Muscle of leg (tissue), 16 donors: ENCODE results near the gene DAZL. TPM values are rescaled to one million over a fixed set of nuclear protein-coding genes. Genes with fewer than 3 reads are reported as not detected.
"Not testable (repeated sequence)": the region's sequence is repeated elsewhere in the genome, so short reads cannot be mapped to it uniquely, and the experiment has no call there.

Experiments
- DNase-seq: peaks from one replicate; pipeline ENCODE4 v3.0.0; 2013
- H3K27ac ChIP-seq: one replicate; pipeline ENCODE4 v1.5.1; 2013; ENCODE audit warnings: mild to moderate bottlenecking, low read length, control low read depth
- H3K27me3 ChIP-seq: one replicate; pipeline ENCODE4 v1.6.1; 2013; ENCODE audit warnings: low read length; ENCODE audit not compliant: control insufficient read depth, insufficient read depth
- H3K36me3 ChIP-seq: one replicate; pipeline ENCODE4 v1.6.1; 2013; ENCODE audit warnings: low read length; ENCODE audit not compliant: control insufficient read depth, insufficient read depth
- H3K4me1 ChIP-seq: one replicate; pipeline ENCODE4 v1.6.1; 2013; ENCODE audit warnings: low read length; ENCODE audit not compliant: control insufficient read depth, insufficient read depth
- H3K4me3 ChIP-seq: one replicate; pipeline ENCODE4 v1.5.1; 2013; ENCODE audit warnings: low read length, control low read depth
- H3K9me3 ChIP-seq: replicated peaks from 2 replicates; pipeline ENCODE4 v1.6.1; 2013; ENCODE audit warnings: low read depth, low read length; ENCODE audit not compliant: control insufficient read depth
- WGBS: methylation state at CpG from one replicate; pipeline ENCODE4 v1.1.5; 2013; ENCODE audit warnings: missing lambda C conversion rate; ENCODE audit not compliant: insufficient coverage; 5-methylcytosine and 5-hydroxymethylcytosine counted together
- long read RNA-seq, 11 donors: transcript quantifications; one replicate each; lab custom pipeline, GENCODE V29; 2026
- polyA plus RNA-seq, 8 donors: library from polyadenylated mRNA; unstranded; fragments of 120-200 nt; gene quantifications; one replicate each; pipeline versions ENCODE4 v1.2.1 to v1.2.3, GENCODE V29; 2013; ENCODE audit warnings: inconsistent platforms in 1 of 8, low replicate concordance in 1 of 8; ENCODE audit not compliant: insufficient read length in 8 of 8, insufficient read depth in 1 of 8
- total RNA-seq: library from RNA; stranded (reverse); fragments of 120-200 nt; gene quantifications from one replicate; pipeline ENCODE4 v1.2.4, GENCODE V29; 2013

The DAZL gene, protein sequence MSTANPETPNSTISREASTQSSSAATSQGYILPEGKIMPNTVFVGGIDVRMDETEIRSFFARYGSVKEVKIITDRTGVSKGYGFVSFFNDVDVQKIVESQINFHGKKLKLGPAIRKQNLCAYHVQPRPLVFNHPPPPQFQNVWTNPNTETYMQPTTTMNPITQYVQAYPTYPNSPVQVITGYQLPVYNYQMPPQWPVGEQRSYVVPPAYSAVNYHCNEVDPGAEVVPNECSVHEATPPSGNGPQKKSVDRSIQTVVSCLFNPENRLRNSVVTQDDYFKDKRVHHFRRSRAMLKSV
- total RNA-seq (not detected), polyA plus RNA-seq (not detected)
- long read RNA-seq, donor 1, result 0 reads
- long read RNA-seq, donor 2, result 0 reads
- long read RNA-seq, donor 3, result 0 reads
- long read RNA-seq, donor 4, result 0 reads
- long read RNA-seq, donor 5, result 0 reads
- long read RNA-seq, donor 6, result 0 reads
- long read RNA-seq, donor 7, result 0 reads
- long read RNA-seq, donor 8, result 0 reads
- long read RNA-seq, donor 9, result 0 reads
- long read RNA-seq, donor 10, result 0 reads
- long read RNA-seq, donor 11, result 0 reads

DNA sequence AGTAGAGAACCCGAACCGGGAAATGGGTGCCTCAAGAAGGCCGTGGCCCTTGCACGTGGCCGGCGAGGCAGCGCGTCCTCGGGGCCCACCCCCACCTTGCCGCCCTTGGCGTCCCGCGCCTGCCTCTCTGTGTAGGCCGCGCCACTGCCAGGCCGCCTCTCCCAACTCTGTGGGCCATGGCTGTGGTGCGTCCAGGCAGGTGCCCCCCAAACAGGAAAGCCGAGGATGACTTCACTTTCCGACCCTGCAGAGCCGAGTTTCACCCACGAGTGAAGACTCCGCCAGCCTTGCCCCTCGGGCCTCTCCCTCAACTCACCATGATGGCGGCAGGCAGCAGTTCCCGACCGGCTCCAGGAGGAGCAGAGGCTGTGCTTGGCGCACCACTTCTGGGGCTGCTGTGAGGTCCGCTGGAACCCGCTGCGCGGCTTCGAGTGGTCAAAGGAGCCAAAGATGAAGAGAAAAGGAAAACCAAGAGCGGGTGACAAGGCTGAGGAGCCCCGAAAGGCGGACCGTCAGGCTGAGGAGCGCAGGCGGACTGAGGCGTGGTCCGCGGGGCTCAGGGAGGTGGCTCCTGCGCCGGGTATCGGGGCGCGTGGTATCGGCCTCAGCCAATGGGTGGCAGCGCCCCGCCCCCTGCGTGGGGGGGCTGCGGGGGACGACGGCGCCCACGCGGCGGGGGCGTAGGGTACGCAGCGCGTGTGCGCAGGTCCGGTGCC is at the start of gene DAZL:
TSS of gene DAZL (minus strand) at position 537 of the 716 bp plus-strand sequence. CDS start at position 319, 218 bp downstream.
- Histone ChIP-seq H3K27ac (no peak within 1 kb of the TSS), H3K4me3 (no peak within 1 kb of the TSS), H3K36me3 (no peaks in the 10 kb centered on the region), H3K9me3 (no peaks in the 10 kb centered on the region), H3K27me3 (no peaks in the 10 kb centered on the region), H3K4me1 (no peaks in the 10 kb centered on the region)
- no peak for DNase-seq
- WGBS, result 95% methylated on average over 48 of the region's 63 CpGs

DNA sequence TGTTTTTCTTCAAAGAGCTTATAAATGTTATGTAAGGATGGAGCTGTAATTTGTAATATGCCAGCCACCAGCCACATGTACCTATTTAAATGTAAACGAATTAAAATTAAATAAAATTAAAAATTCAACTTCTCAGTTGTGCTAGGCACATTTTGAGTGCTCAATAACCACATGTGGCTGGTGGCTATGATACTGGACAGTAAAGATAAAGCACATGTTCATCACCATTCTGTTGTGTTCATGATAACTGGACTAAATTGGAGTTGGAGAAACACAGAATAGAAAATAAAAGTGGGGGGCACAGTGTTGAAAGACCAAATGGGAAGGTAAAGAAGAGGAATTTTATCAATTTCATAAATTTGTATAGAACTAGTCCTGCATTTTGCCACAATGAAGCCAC is 49.8 kb upstream of the DAZL start:
- H3K4me3 ChIP-seq, result no peak overlapping the region
- no CpG with 5 or more reads among the region's 1 CpG for WGBS
- no peaks in the 10 kb centered on the region for H3K9me3 ChIP-seq
- no peaks in the 10 kb centered on the region for H3K27me3 ChIP-seq
- no peak for DNase-seq
- no peak overlapping the region for H3K27ac ChIP-seq
- H3K36me3 ChIP-seq, result no peaks in the 10 kb centered on the region
- H3K4me1 ChIP-seq, result no peaks in the 10 kb centered on the region

DNA sequence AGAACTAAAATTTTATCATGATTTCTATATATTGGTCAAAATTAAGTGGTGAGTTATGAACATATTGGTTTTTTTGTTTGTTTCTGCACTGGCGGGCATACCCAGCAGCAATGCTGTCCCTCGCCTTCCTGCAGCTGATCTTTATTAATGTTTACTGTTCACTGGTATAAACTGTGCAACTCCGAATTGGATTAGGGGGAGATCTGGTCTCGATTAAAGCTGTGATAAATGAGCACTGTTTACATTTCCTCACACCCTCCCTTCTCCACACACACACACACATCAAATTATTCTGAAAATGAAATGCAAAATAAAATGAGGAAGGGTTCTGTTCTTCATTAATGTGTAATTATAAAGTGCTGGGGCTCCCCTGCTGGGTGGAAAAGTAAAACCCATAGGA is 48.5 kb upstream of the DAZL start:
- Histone ChIP-seq H3K27ac (no peak overlapping the region), H3K4me3 (no peak overlapping the region), H3K27me3 (no peaks in the 10 kb centered on the region), H3K9me3 (no peaks in the 10 kb centered on the region), H3K36me3 (no peaks in the 10 kb centered on the region), H3K4me1 (no peaks in the 10 kb centered on the region)
- no CpG with 5 or more reads among the region's 4 CpGs for WGBS
- no peak for DNase-seq

DNA sequence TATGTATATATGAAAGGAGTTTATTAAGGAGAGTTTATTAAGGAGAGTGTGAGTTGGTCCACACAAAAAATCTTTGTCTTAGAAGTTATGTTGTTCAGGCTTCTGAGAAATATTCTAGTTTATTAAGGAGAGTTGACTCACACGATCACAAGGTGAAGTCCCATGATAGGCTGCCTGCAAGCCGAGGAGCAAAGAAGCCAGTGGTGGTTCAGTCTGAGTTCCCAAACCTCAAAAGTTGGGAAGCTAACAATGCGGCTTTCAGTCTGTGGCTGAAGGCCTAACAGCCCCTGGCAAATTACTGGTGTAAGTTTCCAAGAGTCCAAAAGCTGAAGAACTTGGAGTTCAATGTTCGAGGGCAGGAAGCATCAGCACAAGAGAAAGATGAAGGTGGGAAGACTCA is 42.4 kb upstream of the DAZL start:
- Histone ChIP-seq H3K36me3 (no peaks in the 10 kb centered on the region), H3K9me3 (no peaks in the 10 kb centered on the region), H3K4me1 (no peaks in the 10 kb centered on the region), H3K27me3 (no peaks in the 10 kb centered on the region), H3K27ac (no peak overlapping the region), H3K4me3 (no peak overlapping the region)
- no peak for DNase-seq
- 83% methylated on average over 4 of the region's 4 CpGs for WGBS

DNA sequence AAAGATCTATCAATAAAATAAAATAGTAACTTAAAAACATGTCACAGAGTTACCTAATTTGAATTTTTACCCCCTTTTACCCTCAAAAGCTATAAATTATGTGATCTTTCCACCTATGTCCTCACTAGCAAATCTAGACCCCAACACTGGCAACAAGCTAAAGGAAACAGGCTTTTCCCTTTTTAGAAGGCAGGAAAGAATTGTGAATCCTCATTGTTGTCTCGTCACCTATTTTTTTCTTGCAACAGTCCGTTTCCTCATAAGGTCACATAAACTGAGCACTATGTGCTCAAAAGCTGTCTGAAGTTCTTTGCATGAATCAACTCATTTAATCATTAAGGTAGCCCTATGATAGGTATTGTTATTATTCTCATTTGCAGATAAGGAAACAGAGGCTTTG is 34.6 kb upstream of the DAZL start:
- H3K36me3 ChIP-seq, result no peaks in the 10 kb centered on the region
- no peak overlapping the region for H3K27ac ChIP-seq
- DNase-seq, result peak; percentile 11
- no peaks in the 10 kb centered on the region for H3K4me1 ChIP-seq
- H3K4me3 ChIP-seq, result no peak overlapping the region
- whole genome bisulfite sequencing, result 60% methylated on average over 1 of the region's 2 CpGs
- H3K27me3 ChIP-seq, result no peaks in the 10 kb centered on the region
- no peaks in the 10 kb centered on the region for H3K9me3 ChIP-seq

DNA sequence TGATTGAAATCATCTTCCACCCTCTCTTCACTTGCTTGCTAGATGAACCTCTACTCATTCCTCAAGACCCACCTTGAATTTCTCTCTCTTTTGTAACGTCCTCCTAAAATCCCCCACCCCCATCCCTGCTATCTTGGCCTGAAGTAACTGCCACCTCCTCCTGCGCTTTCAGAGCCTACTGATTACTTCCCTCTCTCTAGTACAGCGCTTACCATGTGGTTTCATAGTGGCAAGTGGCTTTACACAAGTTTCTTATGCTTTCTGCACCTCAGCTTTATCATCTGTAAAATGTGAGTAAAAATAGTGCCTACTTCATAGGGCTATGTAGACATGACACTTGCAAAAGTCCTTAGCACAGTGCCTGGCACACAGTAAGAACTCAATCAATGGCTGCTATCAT is 28.7 kb upstream of the DAZL start:
- Histone ChIP-seq H3K4me3 (no peak overlapping the region), H3K36me3 (no peaks in the 10 kb centered on the region), H3K27me3 (no peaks in the 10 kb centered on the region), H3K9me3 (no peaks in the 10 kb centered on the region), H3K27ac (no peak overlapping the region), H3K4me1 (no peaks in the 10 kb centered on the region)
- WGBS, result 67% methylated on average over 2 of the region's 3 CpGs
- DNase-seq, result no peak

DNA sequence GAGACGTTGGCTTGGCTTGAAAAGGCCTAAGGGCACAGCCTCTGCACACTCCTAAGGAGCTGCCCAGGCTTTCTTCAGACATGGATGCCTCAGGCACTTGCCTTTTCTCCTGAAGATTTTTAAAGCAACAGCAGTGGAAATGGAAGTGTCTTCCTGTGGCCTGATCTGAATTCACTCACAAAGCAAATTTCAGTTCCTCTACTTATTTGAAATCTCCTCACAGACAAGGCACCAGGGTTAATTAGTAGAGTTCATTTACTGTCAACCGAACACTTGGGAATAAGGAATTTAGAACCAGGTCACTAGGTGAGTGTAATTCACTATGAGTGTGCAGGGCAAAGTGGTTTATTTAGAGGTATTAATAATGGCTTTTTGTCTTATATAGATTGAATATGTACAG is 27.2 kb upstream of the DAZL start:
- 83% methylated on average over 1 of the region's 2 CpGs for WGBS
- H3K36me3 ChIP-seq, result no peaks in the 10 kb centered on the region
- no peak overlapping the region for H3K27ac ChIP-seq
- peak; percentile 16 for DNase-seq
- no peaks in the 10 kb centered on the region for H3K4me1 ChIP-seq
- H3K27me3 ChIP-seq, result no peaks in the 10 kb centered on the region
- H3K4me3 ChIP-seq, result no peak overlapping the region
- H3K9me3 ChIP-seq, result no peaks in the 10 kb centered on the region

DNA sequence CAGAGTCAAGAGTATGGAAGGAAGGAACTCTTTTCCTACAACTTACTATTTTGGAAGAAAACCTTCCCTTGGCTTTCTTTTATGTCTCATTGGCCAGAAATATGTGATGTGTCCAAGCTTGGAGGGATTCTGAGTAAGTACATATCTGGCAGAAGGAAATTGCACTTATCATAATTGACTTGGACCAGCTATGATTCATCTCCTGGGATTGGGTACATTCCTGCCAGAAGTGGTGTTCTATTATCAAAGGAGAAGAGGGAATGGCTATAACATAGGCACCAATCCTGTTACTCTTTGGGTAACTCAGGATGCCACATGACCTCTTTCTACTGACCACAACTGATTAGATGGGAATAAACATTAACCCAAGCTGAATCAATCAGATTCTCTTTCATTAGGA is 13.5 kb upstream of the DAZL start:
- H3K27me3 ChIP-seq, result no peaks in the 10 kb centered on the region
- peaks cover 3% of the 10 kb centered on the region for H3K9me3 ChIP-seq
- no peak overlapping the region for H3K27ac ChIP-seq
- no peak overlapping the region for H3K4me3 ChIP-seq
- H3K36me3 ChIP-seq, result no peaks in the 10 kb centered on the region
- peak; percentile 21 for DNase-seq
- H3K4me1 ChIP-seq, result no peaks in the 10 kb centered on the region

DNA sequence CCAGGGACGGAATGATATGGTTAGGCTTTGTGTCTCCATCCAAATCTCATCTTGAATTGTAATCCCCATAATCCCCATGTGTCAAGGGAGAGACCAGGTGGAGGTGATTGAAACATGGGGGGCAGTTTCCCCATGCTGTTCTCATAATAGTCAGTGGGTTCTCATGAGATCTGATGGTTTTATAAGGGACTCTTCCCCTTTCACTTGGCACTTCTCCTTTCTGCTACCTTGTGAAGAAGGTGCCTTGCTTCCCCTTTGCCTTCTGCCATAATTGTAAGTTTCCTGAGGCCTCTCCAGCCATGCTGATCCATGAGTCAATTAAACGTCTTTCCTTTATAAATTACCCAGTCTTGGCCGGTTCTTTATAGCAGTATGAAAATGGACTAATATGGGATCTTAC is 11.9 kb upstream of the DAZL start:
- not testable (repeated sequence) for H3K27me3 ChIP-seq, H3K4me3 ChIP-seq, H3K27ac ChIP-seq, DNase-seq, H3K36me3 ChIP-seq, H3K9me3 ChIP-seq, H3K4me1 ChIP-seq
- WGBS, result no CpG with 5 or more reads among the region's 3 CpGs

DNA sequence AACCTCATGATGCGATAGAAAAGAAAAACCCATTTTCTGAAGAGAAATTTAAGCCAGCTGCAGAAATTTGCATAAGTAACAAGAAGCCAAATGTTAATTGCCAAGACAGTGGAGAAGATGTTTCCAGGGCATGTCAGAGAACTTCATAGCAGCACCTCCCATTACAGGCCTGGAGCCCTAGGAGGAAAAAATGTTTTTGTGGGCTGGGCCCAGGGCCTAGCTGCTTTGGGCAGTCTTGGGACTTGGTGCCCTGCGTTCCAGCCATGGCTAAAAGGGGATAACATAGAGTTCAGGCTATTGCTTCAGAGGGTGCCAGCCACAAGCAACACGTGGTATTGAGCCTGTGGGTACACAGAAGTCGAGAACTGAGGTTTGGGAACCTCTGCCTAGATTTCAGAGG is 10.9 kb upstream of the DAZL start:
- Histone ChIP-seq H3K27ac (no peak overlapping the region), H3K4me1 (no peaks in the 10 kb centered on the region), H3K36me3 (no peaks in the 10 kb centered on the region), H3K4me3 (no peak overlapping the region), H3K9me3 (peaks cover 3% of the 10 kb centered on the region), H3K27me3 (no peaks in the 10 kb centered on the region)
- DNase-seq, result no peak
- 79% methylated on average over 4 of the region's 4 CpGs for WGBS
